GM12892 (cell line): ENCODE measurements around the gene PSMB7.

Experiments used
- POLR2A ChIP-seq: IDR thresholded peaks from 2 replicates; pipeline ENCODE4 v1.6.1; 2011; ENCODE audit warnings: low read depth, low read length, control low read depth
- POLR2AphosphoS5 ChIP-seq: IDR thresholded peaks from 2 replicates; pipeline ENCODE4 v1.6.1; 2011; ENCODE audit warnings: low read depth, low read length, control low read depth
- TAF1 ChIP-seq: IDR thresholded peaks from 2 replicates; pipeline ENCODE4 v1.6.1; 2011; ENCODE audit warnings: low read depth, mild to moderate bottlenecking, control low read depth, low read length, borderline replicate concordance

GRCh38 chr9:124342776-124343485 lies 72.3 kb downstream of the PSMB7 start:
- TF ChIP-seq POLR2AphosphoS5 (no peak), POLR2A (no peak), TAF1 (no peak)
